NCI-H526 treated with DMSO at 0.1 percent for 48 hours (cell line): Measurements from ENCODE around the gene JAML.

Experiments used
- DNase-seq: peaks from one replicate; lab custom pipeline; 2025; lab: John Stamatoyannopoulos, UW

The JAML gene

GRCh38 chr11:118215765-118216164 lies 9.0 kb downstream of the JAML start:
- DNase-seq = no peak

- DNase-seq = no peak
These were observed 9.5 kb downstream of the JAML start for GRCh38 chr11:118215262-118215661.

- no peak for DNase-seq
These were observed 10.4 kb downstream of the JAML start for GRCh38 chr11:118214210-118214914.

GRCh38 chr11:118213781-118214180 lies 11.0 kb downstream of the JAML start:
- DNase-seq = no peak

- DNase-seq = no peak
These were observed 11.6 kb downstream of the JAML start for GRCh38 chr11:118213201-118213600.

GRCh38 chr11:118212781-118213191 lies 12.0 kb downstream of the JAML start:
- no peak for DNase-seq

GRCh38 chr11:118212131-118212725 lies 12.6 kb downstream of the JAML start:
- no peak for DNase-seq

GRCh38 chr11:118211006-118211405 lies 13.8 kb downstream of the JAML start:
- no peak for DNase-seq

- DNase-seq = no peak
These were observed 14.5 kb downstream of the JAML start for GRCh38 chr11:118210323-118210722.

GRCh38 chr11:118209033-118209432 lies 15.8 kb downstream of the JAML start:
- no peak for DNase-seq

- no peak for DNase-seq
These were observed 17.7 kb downstream of the JAML start for GRCh38 chr11:118207079-118207478.

- no peak for DNase-seq
These were observed 18.3 kb downstream of the JAML start for GRCh38 chr11:118206391-118207031.

- no peak for DNase-seq
These were observed 19.0 kb downstream of the JAML start for GRCh38 chr11:118205606-118206378.

- no peak for DNase-seq
These were observed 22.0 kb downstream of the JAML start for GRCh38 chr11:118202599-118203422.

GRCh38 chr11:118201966-118202365 lies 22.8 kb downstream of the JAML start:
- DNase-seq = no peak

GRCh38 chr11:118200901-118201680 lies 23.7 kb downstream of the JAML start:
- no peak for DNase-seq

GRCh38 chr11:118200497-118200896 lies 24.3 kb downstream of the JAML start:
- no peak for DNase-seq

GRCh38 chr11:118199135-118199534 lies 25.7 kb downstream of the JAML start:
- DNase-seq = no peak

- DNase-seq = peak; percentile 79
These were observed 26.4 kb downstream of the JAML start for GRCh38 chr11:118198370-118198769.

- DNase-seq = peak; percentile 94
These were observed 29.8 kb downstream of the JAML start for GRCh38 chr11:118194835-118195627.
